ENCODE measurements around the gene DDX20.

DNA sequence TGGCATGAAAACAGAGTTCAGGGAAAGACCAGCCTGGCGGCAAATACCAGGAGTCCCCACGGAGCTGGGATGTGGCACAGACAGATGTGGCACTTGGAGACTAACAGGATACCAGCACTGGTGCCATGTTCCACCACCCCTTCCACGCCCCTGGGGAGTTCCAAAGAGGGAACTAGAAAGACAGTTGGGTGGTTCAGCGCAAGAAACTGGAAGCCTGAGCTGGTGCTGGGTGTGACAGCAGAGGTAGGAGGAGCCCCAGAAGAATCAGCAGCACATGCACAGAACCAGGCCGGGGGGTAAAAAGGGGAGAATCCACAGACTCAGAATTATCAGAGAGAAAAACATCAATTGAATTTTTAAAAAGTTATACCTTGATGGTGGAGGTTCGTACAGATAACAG, 22.4 kb downstream of the DDX20 start:
- TF ChIP-seq EP300 (IDR thresholded peaks at IDR 0.05) = no peak
- TF ChIP-seq, protein P1, sequence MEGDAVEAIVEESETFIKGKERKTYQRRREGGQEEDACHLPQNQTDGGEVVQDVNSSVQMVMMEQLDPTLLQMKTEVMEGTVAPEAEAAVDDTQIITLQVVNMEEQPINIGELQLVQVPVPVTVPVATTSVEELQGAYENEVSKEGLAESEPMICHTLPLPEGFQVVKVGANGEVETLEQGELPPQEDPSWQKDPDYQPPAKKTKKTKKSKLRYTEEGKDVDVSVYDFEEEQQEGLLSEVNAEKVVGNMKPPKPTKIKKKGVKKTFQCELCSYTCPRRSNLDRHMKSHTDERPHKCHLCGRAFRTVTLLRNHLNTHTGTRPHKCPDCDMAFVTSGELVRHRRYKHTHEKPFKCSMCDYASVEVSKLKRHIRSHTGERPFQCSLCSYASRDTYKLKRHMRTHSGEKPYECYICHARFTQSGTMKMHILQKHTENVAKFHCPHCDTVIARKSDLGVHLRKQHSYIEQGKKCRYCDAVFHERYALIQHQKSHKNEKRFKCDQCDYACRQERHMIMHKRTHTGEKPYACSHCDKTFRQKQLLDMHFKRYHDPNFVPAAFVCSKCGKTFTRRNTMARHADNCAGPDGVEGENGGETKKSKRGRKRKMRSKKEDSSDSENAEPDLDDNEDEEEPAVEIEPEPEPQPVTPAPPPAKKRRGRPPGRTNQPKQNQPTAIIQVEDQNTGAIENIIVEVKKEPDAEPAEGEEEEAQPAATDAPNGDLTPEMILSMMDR (IDR thresholded peaks at IDR 0.05) = no peak
- TF ChIP-seq POLR2AphosphoS5 (IDR thresholded peaks at IDR 0.05) = no peak

Measured in upper lobe of left lung (tissue), 4 donors.